ENCODE measurements around the gene SPATA13.
"Not testable (repeated sequence)": the region's sequence is repeated elsewhere in the genome, so short reads cannot be mapped to it uniquely, and the experiment has no call there.

Gene SPATA13

GRCh38 chr13:24338721-24339120 lies 178.2 kb downstream of the SPATA13 start:
- TF ChIP-seq, protein P1, sequence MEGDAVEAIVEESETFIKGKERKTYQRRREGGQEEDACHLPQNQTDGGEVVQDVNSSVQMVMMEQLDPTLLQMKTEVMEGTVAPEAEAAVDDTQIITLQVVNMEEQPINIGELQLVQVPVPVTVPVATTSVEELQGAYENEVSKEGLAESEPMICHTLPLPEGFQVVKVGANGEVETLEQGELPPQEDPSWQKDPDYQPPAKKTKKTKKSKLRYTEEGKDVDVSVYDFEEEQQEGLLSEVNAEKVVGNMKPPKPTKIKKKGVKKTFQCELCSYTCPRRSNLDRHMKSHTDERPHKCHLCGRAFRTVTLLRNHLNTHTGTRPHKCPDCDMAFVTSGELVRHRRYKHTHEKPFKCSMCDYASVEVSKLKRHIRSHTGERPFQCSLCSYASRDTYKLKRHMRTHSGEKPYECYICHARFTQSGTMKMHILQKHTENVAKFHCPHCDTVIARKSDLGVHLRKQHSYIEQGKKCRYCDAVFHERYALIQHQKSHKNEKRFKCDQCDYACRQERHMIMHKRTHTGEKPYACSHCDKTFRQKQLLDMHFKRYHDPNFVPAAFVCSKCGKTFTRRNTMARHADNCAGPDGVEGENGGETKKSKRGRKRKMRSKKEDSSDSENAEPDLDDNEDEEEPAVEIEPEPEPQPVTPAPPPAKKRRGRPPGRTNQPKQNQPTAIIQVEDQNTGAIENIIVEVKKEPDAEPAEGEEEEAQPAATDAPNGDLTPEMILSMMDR (IDR thresholded peaks at IDR 0.05; ENCODE audit: low read depth, low read length, missing control alignments), result no peak
- no peak for DNase-seq (ENCODE audit: low read depth)

DNA sequence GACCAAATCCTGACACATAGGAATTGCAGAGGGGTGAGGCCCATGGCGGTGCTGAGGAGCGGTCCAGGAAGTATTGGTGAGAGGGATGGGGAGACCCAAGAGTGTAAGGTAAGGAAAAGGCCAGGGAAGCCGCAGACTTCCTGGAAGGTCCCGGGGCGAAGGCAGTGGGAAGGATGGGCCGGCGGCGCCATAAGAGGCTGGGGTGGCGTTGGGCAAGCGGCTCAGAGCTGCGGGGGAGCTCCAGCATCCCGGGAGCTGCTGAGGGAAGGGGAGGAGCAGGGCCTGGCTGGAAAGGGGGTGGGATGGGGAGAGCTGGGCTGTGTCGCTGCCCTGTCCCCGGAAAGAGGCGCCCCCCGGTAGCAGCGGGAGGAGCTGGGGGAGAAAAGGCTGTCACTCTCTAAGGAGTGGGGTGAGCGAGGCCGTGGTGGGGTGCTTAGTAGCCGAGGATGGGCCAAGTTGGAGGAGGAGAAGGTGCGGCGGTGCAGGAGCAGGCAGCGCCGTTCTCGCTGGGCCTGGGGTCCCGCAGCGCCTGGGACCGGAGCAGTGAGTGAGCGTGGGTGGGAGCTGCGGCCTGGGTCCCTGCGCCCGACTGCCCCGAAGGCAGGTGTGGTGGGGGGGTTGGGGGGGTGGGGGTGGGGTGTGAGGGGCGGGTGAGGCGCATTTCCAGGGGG lies 179.6 kb downstream of the SPATA13 start:
- no peak overlapping the region for H3K4me3 ChIP-seq (ENCODE audit: low read depth, low read length)
- TF ChIP-seq, protein P1 (IDR thresholded peaks at IDR 0.05; ENCODE audit: low read depth, low read length, missing control alignments), result no peak
- DNase-seq (ENCODE audit: low read depth), result no peak

More at GRCh38 chr13:24338721-24339120, 178.2 kb downstream of the SPATA13 start:
- H3K4me3 ChIP-seq (ENCODE audit: low read depth, low read length), result no peak overlapping the region

GRCh38 chr13:24340608-24340955 lies 180.1 kb downstream of the SPATA13 start:
- no peak overlapping the region for H3K4me3 ChIP-seq (ENCODE audit: low read depth, low read length)
- DNase-seq (ENCODE audit: low read depth), result no peak
- TF ChIP-seq, protein P1 (IDR thresholded peaks at IDR 0.05; ENCODE audit: low read depth, low read length, missing control alignments), result no peak

DNA sequence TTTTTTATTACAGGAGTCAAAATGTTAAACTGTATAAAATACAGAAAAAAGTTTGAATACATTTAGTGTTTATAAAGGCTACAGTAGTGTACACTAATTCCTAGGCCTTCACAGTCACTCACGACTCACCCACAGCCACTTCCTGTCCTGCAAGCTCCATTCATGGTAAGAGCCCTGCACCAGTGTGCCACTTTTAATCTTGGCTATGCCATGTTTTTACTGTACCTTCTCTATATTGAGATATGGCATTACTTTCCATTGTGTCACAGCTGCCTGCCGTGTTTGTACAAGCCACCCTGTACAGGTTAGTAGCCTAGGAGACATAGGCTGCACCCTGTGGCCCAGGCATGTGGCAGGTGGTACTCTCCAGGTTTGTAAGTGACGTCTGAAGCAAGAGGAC lies 180.9 kb downstream of the SPATA13 start:
- TF ChIP-seq, protein P1 (IDR thresholded peaks at IDR 0.05; ENCODE audit: low read depth, low read length, missing control alignments), result no peak
- no peak for DNase-seq (ENCODE audit: low read depth)
- no peak overlapping the region for H3K4me3 ChIP-seq (ENCODE audit: low read depth, low read length)

DNA sequence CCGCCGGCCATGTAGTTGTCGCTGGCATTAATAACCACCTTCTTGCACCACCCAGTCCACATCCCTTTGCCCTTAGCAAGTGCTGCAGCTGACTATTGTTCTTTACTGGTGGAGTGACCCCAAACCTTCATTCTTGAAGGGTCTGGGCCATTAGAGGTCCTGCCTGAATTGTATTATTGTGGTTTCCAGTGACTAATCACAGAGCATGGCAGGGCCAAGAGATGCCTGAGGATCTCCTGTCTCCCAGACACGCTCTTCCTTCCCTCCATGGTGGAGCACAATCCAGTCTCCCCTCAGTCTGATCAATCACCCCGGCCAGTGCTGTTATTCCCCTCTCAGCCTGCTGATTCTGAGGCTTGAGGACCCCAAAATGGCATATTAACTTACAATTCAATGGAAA lies 187.9 kb downstream of the SPATA13 start:
- no peak overlapping the region for H3K4me3 ChIP-seq (ENCODE audit: low read depth, low read length)
- TF ChIP-seq, protein P1 (IDR thresholded peaks at IDR 0.05; ENCODE audit: low read depth, low read length, missing control alignments), result no peak
- DNase-seq (ENCODE audit: low read depth), result no peak

DNA sequence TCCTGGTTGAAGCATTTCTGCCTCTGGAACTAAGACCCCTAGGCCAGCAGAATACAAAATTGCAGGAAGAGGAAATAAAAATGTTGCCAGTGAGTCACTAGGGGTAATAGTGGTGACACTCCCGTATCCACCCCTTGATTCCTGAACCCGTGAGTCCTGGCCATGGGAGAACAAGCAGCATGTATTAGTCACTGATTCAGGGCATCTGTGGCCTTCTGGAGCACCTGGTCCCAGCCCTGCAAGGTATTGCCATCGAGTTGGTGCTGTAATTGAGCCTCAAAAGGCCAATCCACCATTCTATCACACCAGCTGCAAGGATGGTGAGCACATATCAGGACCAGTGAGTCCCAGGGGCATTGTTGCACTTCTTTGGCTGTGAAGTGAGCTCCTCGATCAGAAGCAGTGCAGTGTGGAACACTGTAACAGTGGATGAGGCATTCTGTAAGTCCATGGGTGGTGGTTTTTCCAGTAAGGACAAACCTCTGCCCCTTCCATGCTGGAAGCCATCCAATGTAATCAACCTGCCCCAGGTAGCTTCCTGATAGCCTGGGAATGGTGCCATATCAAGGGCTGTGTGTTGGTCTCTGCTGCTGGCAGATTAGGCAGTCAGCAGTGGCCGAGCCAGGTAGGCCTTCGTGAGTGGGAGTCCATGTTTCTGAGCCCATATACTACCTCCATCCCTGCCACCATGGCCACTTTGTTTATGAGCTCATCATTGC lies 188.4 kb downstream of the SPATA13 start:
- TF ChIP-seq, protein P1 (IDR thresholded peaks at IDR 0.05; ENCODE audit: low read depth, low read length, missing control alignments), result no peak
- DNase-seq (ENCODE audit: low read depth), result no peak
- H3K4me3 ChIP-seq (ENCODE audit: low read depth, low read length), result no peak overlapping the region

- not testable (repeated sequence) for H3K4me3 ChIP-seq (ENCODE audit: low read depth, low read length); DNase-seq (ENCODE audit: low read depth)
Measured at GRCh38 chr13:24349778-24350664, 189.5 kb downstream of the SPATA13 start.
